HepG2 (cell line): ENCODE measurements around the gene IGFBP7. TPM values are rescaled to one million over a fixed set of nuclear protein-coding genes. Genes with fewer than 3 reads are reported as not detected.

Experiments
- ATAC-seq: fragments of 200-7000 bp; cut with Tn5 transposase; 3 replicates; pipeline ENCODE4 v1.9.1; 2020; ENCODE audit warnings: mild to moderate bottlenecking, moderate library complexity
- BruUV-seq: library from RNA; stranded (reverse); fragments of 400-500 nt; replicated peaks from 2 replicates; lab custom pipeline; 2021; lab: Mats Ljungman, UMichigan
- CTCF ChIA-PET: fragments of 300-600 bp; formaldehyde crosslinking; extraction: SDS; loops from one replicate; lab custom pipeline; 2021; ENCODE audit warnings: low total read pairs, inconsistent platforms, low intra/inter-chr PET ratio; lab: Yijun Ruan, JAX
- POLR2A ChIA-PET: fragments of 350-600 bp; sonication (Branson Sonifier 250); formaldehyde crosslinking; loops from one replicate; lab custom pipeline; 2020; ENCODE audit warnings: antibody characterized with exemption, inconsistent platforms; lab: Yijun Ruan, JAX
- DNase-seq: peaks from one replicate; pipeline ENCODE4 v3.0.0-alpha.2; 2015; ENCODE audit warnings: low spot score
- FAIRE-seq: peaks from 3 replicates; lab custom pipeline; 2011; peaks lifted over from hg19 to GRCh38; lab: Jason Lieb, UNC
- H2AFZ ChIP-seq: one replicate; pipeline ENCODE4 v1.6.1; 2011; ENCODE audit warnings: low read length, inconsistent platforms
- H3K27ac ChIP-seq: fragments of 300-600 bp; 3 replicates; pipeline ENCODE4 v1.8.0; 2011; ENCODE audit warnings: mixed run types, mild to moderate bottlenecking, mixed read lengths, low read length, inconsistent platforms; ENCODE audit not compliant: insufficient read depth; ENCODE audit errors: extremely low read length
- H3K27me3 ChIP-seq, 2 experiments: fragments of 200-600 bp in 1 of 2; 2 replicates in 1 of 2; 3 replicates in 1 of 2; pipeline versions ENCODE4 v1.6.0 to v1.8.0; 2011; ENCODE audit warnings: low read length in 2 of 2, mild to moderate bottlenecking in 2 of 2, moderate library complexity in 2 of 2, inconsistent platforms in 1 of 2; ENCODE audit not compliant: insufficient read depth in 2 of 2, control insufficient read depth in 1 of 2
- H3K36me3 ChIP-seq, 2 experiments: fragments of 200-600 bp in 1 of 2; replicated peaks in 1 of 2; 2 replicates in 1 of 2; 3 replicates in 1 of 2; pipeline versions ENCODE4 v1.5.1 to v1.8.0; 2011; ENCODE audit warnings: low read length in 2 of 2, inconsistent platforms in 1 of 2; ENCODE audit not compliant: insufficient read depth in 2 of 2, control insufficient read depth in 1 of 2
- H3K4me1 ChIP-seq: 2 replicates; pipeline ENCODE4 v1.5.1; 2012; ENCODE audit warnings: low read length, inconsistent platforms; ENCODE audit not compliant: insufficient read depth
- H3K4me2 ChIP-seq: 2 replicates; pipeline ENCODE4 v1.6.0; 2011; ENCODE audit warnings: low read depth, low read length, inconsistent platforms
- H3K4me3 ChIP-seq, 3 experiments: fragments of 200-600 bp in 1 of 3; sonication (generic), shearing (Covaris generic) in 1 of 3; replicated peaks in 1 of 3; 2 replicates each; pipeline ENCODE4 v1.5.1; 2011 to 2016; ENCODE audit warnings: low read length in 3 of 3, inconsistent platforms in 2 of 3, low read depth in 2 of 3, mild to moderate bottlenecking in 2 of 3, control low read depth in 1 of 3, mixed read lengths in 1 of 3; ENCODE audit not compliant: insufficient read depth in 1 of 3
- H3K79me2 ChIP-seq: one replicate; pipeline ENCODE4 v1.6.1; 2011; ENCODE audit warnings: low read length, inconsistent platforms; ENCODE audit not compliant: insufficient read depth
- H3K9ac ChIP-seq: 2 replicates; pipeline ENCODE4 v1.6.0; 2011; ENCODE audit warnings: mild to moderate bottlenecking, low read depth, low read length, inconsistent platforms; ENCODE audit not compliant: insufficient read depth
- H3K9me3 ChIP-seq: 2 replicates; pipeline ENCODE4 v1.5.1; 2012; ENCODE audit warnings: mild to moderate bottlenecking, low read length
- H4K20me1 ChIP-seq: 2 replicates; pipeline ENCODE4 v1.6.0; 2011; ENCODE audit warnings: inconsistent platforms, mild to moderate bottlenecking, low read length, moderate library complexity; ENCODE audit not compliant: insufficient read depth
- EEA1 ChIP-seq: sonication (generic); formaldehyde crosslinking; IDR thresholded peaks from 2 replicates; pipeline ENCODE4 v1.5.1; 2020; ENCODE audit warnings: mild to moderate bottlenecking, missing genetic modification reagents, borderline replicate concordance
- HOXD1 ChIP-seq: sonication (generic); formaldehyde crosslinking; IDR thresholded peaks from 2 replicates; pipeline ENCODE4 v1.5.0; 2020; ENCODE audit warnings: missing genetic modification reagents
- KAT2B ChIP-seq: fragments of 150-350 bp; IDR thresholded peaks from 2 replicates; pipeline ENCODE4 v1.6.1; 2014; ENCODE audit warnings: low read depth, low read length, borderline replicate concordance
- KLF6 ChIP-seq: IDR thresholded peaks from 2 replicates; pipeline ENCODE4 v1.8.0; 2016; ENCODE audit warnings: missing biosample characterization, missing genetic modification reagents
- RBAK ChIP-seq: sonication (generic); formaldehyde crosslinking; IDR thresholded peaks from 2 replicates; pipeline ENCODE4 v1.5.1; 2020; ENCODE audit warnings: mild to moderate bottlenecking, missing genetic modification reagents
- SKI ChIP-seq: fragments of 450-650 bp; IDR thresholded peaks from one replicate; pipeline ENCODE4 v1.6.1; 2018; ENCODE audit warnings: mild to moderate bottlenecking; ENCODE audit not compliant: partially characterized antibody
- ZNF232 ChIP-seq: sonication (generic); formaldehyde crosslinking; IDR thresholded peaks from 2 replicates; pipeline ENCODE4 v1.4.0; 2020; ENCODE audit warnings: missing genetic modification reagents, borderline replicate concordance
- ZNF441 ChIP-seq: sonication (generic); formaldehyde crosslinking; IDR thresholded peaks from 2 replicates; pipeline ENCODE4 v1.7.0; 2021; ENCODE audit warnings: missing genetic modification reagents, borderline replicate concordance
- ZNF710 ChIP-seq: sonication (generic); formaldehyde crosslinking; IDR thresholded peaks from 2 replicates; pipeline ENCODE4 v1.5.0; 2020; ENCODE audit warnings: mild to moderate bottlenecking, missing genetic modification reagents, borderline replicate concordance
- whole genome bisulfite sequencing: methylation state at CpG from one replicate; pipeline ENCODE4 v1.1.6; 2017; ENCODE audit warnings: low lambda C conversion rate; 5-methylcytosine and 5-hydroxymethylcytosine counted together
- in situ Hi-C: cut with HindIII; loops from 2 replicates; pipeline ENCODE4 v1.10.0; 2017; ENCODE audit warnings: low pct_unique_long_range_greater_than_20kb; ENCODE audit not compliant: extremely low pct_ligation_motif_present
- intact Hi-C: fragments of 100-400 bp; cut with micrococcal nuclease; formaldehyde crosslinking; loops from one replicate; pipeline ENCODE4 v1.10.0; 2022; ENCODE audit not compliant: unreplicated experiment
- polyA plus RNA-seq, 8 experiments: library from polyadenylated mRNA; depleted of rRNA in 3 of 8; stranded (reverse) in 7 of 8; unstranded in 1 of 8; fragments of >200 nt; fragmentation: Illumina TruSeq in 4 of 8; extraction: Trizol in 4 of 8; gene quantifications; 2 replicates each; pipeline versions ENCODE4 v1.2.1 to v1.2.3, GENCODE V29; 2011 to 2016; ENCODE audit warnings: low read depth in 4 of 8, missing spikeins in 1 of 8, mixed read lengths in 1 of 8; ENCODE audit not compliant: insufficient read depth in 1 of 8
- total RNA-seq, 5 experiments: library from RNA; depleted of rRNA; stranded (reverse); fragments of >200 nt; fragmentation: Illumina TruSeq; extraction: Trizol; gene quantifications; 2 replicates each; pipeline ENCODE4 v1.2.3, GENCODE V29; 2016; ENCODE audit warnings: low read depth in 1 of 5
- TF ChIP-seq, protein P1 (sequence below): sonication (generic); formaldehyde crosslinking; IDR thresholded peaks from 2 replicates; pipeline ENCODE4; 2020; ENCODE audit warnings: missing genetic modification reagents, mild to moderate bottlenecking, borderline replicate concordance
- TF ChIP-seq, protein P2 (sequence below): IDR thresholded peaks from 2 replicates; pipeline ENCODE4 v1.6.1; 2016; ENCODE audit warnings: mild to moderate bottlenecking, missing biosample characterization, missing genetic modification reagents
- TF ChIP-seq, protein P3 (sequence below): sonication (generic); formaldehyde crosslinking; IDR thresholded peaks from 2 replicates; pipeline ENCODE4 v1.4.0; 2020; ENCODE audit warnings: mild to moderate bottlenecking, missing genetic modification reagents

The IGFBP7 gene
- total and polyA plus RNA-seq, 2 of the 13 experiments (the other 11 are each of a cell fraction or from before 2014, with no cell fraction given): 1.1 to 1.3 TPM

DNA sequence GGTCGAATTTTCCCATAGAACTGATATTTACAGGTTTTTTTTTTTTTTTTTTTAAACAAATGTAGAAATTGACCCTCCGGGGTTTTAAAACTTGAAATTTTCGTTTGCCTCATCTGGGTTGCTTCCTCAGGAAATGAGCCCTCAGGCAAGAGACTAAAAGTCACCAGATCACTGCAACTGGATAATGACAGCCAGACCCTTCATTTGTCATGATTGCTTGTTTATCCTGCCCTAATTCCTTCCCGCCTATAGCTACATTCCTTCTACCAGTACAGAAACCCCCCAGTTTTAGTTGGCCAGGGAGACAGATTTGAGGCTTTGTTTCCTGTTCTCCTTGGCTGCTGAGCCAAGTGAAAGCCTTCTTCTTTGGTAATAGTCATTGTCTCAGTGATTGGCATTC, 44.0 kb upstream of the IGFBP7 start:
- BruUV-seq: no TSS peak
- Histone ChIP-seq H3K36me3 (no peaks in the 10 kb centered on the region), H3K4me3 (no peak overlapping the region), H3K79me2 (no peaks in the 10 kb centered on the region), H3K9ac (no peak overlapping the region), H3K27me3 (peaks cover 0 to 4% of the 10 kb centered on the region in 2 experiments; a peak in 1 of 5 replicates), H3K27ac (no peak overlapping the region), H3K4me2 (no peak overlapping the region), H4K20me1 (no peaks in the 10 kb centered on the region), H2AFZ (no peak overlapping the region), H3K9me3 (no peaks in the 10 kb centered on the region), H3K4me1 (peaks cover 21% of the 10 kb centered on the region)
- ATAC-seq: no peak
- WGBS: 17% methylated on average over 4 of the region's 4 CpGs
- intact Hi-C loops: no loop called here
- no peak for DNase-seq
- no peak for TF ChIP-seq ZNF232
- no peak for TF ChIP-seq KLF6 (CRISPR knock-in tag)
- no peak for TF ChIP-seq KAT2B
- TF ChIP-seq ZNF710 (CRISPR knock-in tag): no peak
- no peak for TF ChIP-seq ZNF441 (CRISPR knock-in tag)
- no peak for TF ChIP-seq SKI
- TF ChIP-seq, protein P1, sequence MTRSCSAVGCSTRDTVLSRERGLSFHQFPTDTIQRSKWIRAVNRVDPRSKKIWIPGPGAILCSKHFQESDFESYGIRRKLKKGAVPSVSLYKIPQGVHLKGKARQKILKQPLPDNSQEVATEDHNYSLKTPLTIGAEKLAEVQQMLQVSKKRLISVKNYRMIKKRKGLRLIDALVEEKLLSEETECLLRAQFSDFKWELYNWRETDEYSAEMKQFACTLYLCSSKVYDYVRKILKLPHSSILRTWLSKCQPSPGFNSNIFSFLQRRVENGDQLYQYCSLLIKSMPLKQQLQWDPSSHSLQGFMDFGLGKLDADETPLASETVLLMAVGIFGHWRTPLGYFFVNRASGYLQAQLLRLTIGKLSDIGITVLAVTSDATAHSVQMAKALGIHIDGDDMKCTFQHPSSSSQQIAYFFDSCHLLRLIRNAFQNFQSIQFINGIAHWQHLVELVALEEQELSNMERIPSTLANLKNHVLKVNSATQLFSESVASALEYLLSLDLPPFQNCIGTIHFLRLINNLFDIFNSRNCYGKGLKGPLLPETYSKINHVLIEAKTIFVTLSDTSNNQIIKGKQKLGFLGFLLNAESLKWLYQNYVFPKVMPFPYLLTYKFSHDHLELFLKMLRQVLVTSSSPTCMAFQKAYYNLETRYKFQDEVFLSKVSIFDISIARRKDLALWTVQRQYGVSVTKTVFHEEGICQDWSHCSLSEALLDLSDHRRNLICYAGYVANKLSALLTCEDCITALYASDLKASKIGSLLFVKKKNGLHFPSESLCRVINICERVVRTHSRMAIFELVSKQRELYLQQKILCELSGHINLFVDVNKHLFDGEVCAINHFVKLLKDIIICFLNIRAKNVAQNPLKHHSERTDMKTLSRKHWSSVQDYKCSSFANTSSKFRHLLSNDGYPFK: no peak
- TF ChIP-seq EEA1: no peak
- TF ChIP-seq, protein P2, sequence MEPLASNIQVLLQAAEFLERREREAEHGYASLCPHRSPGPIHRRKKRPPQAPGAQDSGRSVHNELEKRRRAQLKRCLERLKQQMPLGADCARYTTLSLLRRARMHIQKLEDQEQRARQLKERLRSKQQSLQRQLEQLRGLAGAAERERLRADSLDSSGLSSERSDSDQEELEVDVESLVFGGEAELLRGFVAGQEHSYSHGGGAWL (CRISPR knock-in tag): no peak
- no peak for TF ChIP-seq HOXD1 (CRISPR knock-in tag)
- TF ChIP-seq RBAK (CRISPR knock-in tag): no peak
- TF ChIP-seq, protein P3, sequence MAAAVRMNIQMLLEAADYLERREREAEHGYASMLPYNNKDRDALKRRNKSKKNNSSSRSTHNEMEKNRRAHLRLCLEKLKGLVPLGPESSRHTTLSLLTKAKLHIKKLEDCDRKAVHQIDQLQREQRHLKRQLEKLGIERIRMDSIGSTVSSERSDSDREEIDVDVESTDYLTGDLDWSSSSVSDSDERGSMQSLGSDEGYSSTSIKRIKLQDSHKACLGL (CRISPR knock-in tag): no peak
- CTCF ChIA-PET: no interaction called here
- POLR2A ChIA-PET: interaction anchor here (0.6 kb wide), 1 partner anchor 10 kb away, joined by 6 read pairs; no protein-coding TSS in a partner anchor
- FAIRE-seq: no peak
- in situ Hi-C loops: loop anchor here (5.0 kb wide), 1 partner anchor 92 kb away; no protein-coding TSS in a partner anchor
